Small intestine (tissue), 7 donors: Measurements from ENCODE around the gene GYG2. TPM values are rescaled to one million over a fixed set of nuclear protein-coding genes. Genes with fewer than 3 reads are reported as not detected.

Source experiments
- DNase-seq, 2 donors: peaks; one replicate each; pipeline versions ENCODE4 v3.0.0 to v3.0.0-alpha.2; 2013
- FAIRE-seq: peaks from 2 replicates; lab custom pipeline; 2012; peaks lifted over from hg19 to GRCh38; lab: Jason Lieb, UNC
- H3K27ac ChIP-seq, 3 donors: one replicate each; pipeline ENCODE4 v1.5.1; 2013; ENCODE audit warnings: low read length in 2 of 3, mild to moderate bottlenecking in 2 of 3, control low read depth in 1 of 3, inconsistent platforms in 1 of 3, low read depth in 1 of 3, moderate library complexity in 1 of 3
- H3K27me3 ChIP-seq, 3 donors: one replicate each; pipeline ENCODE4 v1.6.1; 2013; ENCODE audit warnings: low read length in 3 of 3, inconsistent platforms in 1 of 3; ENCODE audit not compliant: control insufficient read depth in 3 of 3, insufficient read depth in 3 of 3
- H3K36me3 ChIP-seq, 3 donors: one replicate each; pipeline ENCODE4 v1.6.1; 2013; ENCODE audit warnings: low read length in 3 of 3, inconsistent platforms in 1 of 3, low read depth in 1 of 3, mild to moderate bottlenecking in 1 of 3, moderate library complexity in 1 of 3; ENCODE audit not compliant: control insufficient read depth in 3 of 3, insufficient read depth in 2 of 3
- H3K4me1 ChIP-seq, 3 donors: one replicate each; pipeline ENCODE4 v1.6.1; 2013; ENCODE audit warnings: low read length in 2 of 3, inconsistent platforms in 1 of 3, low read depth in 1 of 3, mild to moderate bottlenecking in 1 of 3, moderate library complexity in 1 of 3; ENCODE audit not compliant: control insufficient read depth in 3 of 3, insufficient read depth in 2 of 3
- H3K4me3 ChIP-seq, 3 donors: one replicate each; pipeline ENCODE4 v1.5.1; 2013; ENCODE audit warnings: low read length in 3 of 3, control low read depth in 1 of 3, inconsistent platforms in 1 of 3, low read depth in 1 of 3, mild to moderate bottlenecking in 1 of 3, moderate library complexity in 1 of 3
- H3K9me3 ChIP-seq, 2 donors: one replicate each; pipeline ENCODE4 v1.6.1; 2013; ENCODE audit warnings: low read depth in 1 of 2, low read length in 1 of 2; ENCODE audit not compliant: control insufficient read depth in 2 of 2, insufficient read depth in 1 of 2
- WGBS, 3 donors: extraction: QIAGEN DNeasy Blood & Tissue Kit; methylation state at CpG; one replicate each; pipeline ENCODE4 v1.1.7; 2013; 5-methylcytosine and 5-hydroxymethylcytosine counted together
- polyA plus RNA-seq, 4 donors: library from polyadenylated mRNA; stranded (reverse) in 3 of 4; unstranded in 1 of 4; fragments of 200-250 nt in 3 of 4; fragments of 120-200 nt in 1 of 4; gene quantifications; one replicate each; pipeline versions ENCODE4 v1.2.1 to v1.2.3, GENCODE V29; 2013
- donor health status: healthy with polysubstance abuse.
- donor health status: control.
- donor health status: control.
- donor health status: Bipolar disorder and iron deficiency.
- donor health status: healthy.

GYG2 gene
- polyA plus RNA-seq, 4 donors = 1.6 to 12.5 (median 4.3) TPM

- Histone ChIP-seq H3K4me3 (no peak overlapping the region), H3K4me1 (no peaks in the 10 kb centered on the region), H3K27ac (no peak overlapping the region), H3K9me3 (no peaks in the 10 kb centered on the region), H3K27me3 (no peaks in the 10 kb centered on the region), H3K36me3 (peaks cover 0 to 4% (median 0%) of the 10 kb centered on the region in 3 donors)
- DNase-seq (no peak), FAIRE-seq (no peak)
These were observed 18.3 kb downstream of the GYG2 start for GRCh38 chrX:2846992-2847391.

- DNase-seq = no peak
- 78 to 90% (median 82%) methylated on average over 9 of the region's 9 CpGs for WGBS, 3 donors
- Histone ChIP-seq H3K27me3 (no peaks in the 10 kb centered on the region), H3K27ac (no peak overlapping the region), H3K36me3 (peaks cover 0 to 2% (median 0%) of the 10 kb centered on the region in 3 donors), H3K9me3 (no peaks in the 10 kb centered on the region), H3K4me1 (no peaks in the 10 kb centered on the region), H3K4me3 (no peak overlapping the region)
- FAIRE-seq = no peak
These were observed 20.2 kb downstream of the GYG2 start for GRCh38 chrX:2848871-2849301.

GRCh38 chrX:2854918-2855317, 26.2 kb downstream of the GYG2 start:
- FAIRE-seq = no peak
- 96 to 97% (median 96%) methylated on average over 21 of the region's 21 CpGs for WGBS, 3 donors
- no peak overlapping the region for H3K27ac ChIP-seq
- no peak for DNase-seq
- no peak overlapping the region for H3K4me3 ChIP-seq
- H3K9me3 ChIP-seq = no peaks in the 10 kb centered on the region
- H3K27me3 ChIP-seq = no peaks in the 10 kb centered on the region
- no peaks in the 10 kb centered on the region for H3K4me1 ChIP-seq
- H3K36me3 ChIP-seq = peaks cover 0 to 17% (median 0%) of the 10 kb centered on the region in 3 donors

GRCh38 chrX:2855761-2856160, 27.0 kb downstream of the GYG2 start:
- FAIRE-seq = no peak
- DNase-seq = no peak
- Histone ChIP-seq H3K36me3 (peaks cover 0 to 17% (median 0%) of the 10 kb centered on the region in 3 donors), H3K27me3 (no peaks in the 10 kb centered on the region), H3K4me3 (no peak overlapping the region), H3K9me3 (no peaks in the 10 kb centered on the region), H3K27ac (no peak overlapping the region), H3K4me1 (no peaks in the 10 kb centered on the region)
- 94 to 97% (median 95%) methylated on average over 2 of the region's 2 CpGs for WGBS, 3 donors

GRCh38 chrX:2857566-2857965, 28.8 kb downstream of the GYG2 start:
- 79 to 87% (median 82%) methylated on average over 3 of the region's 3 CpGs for WGBS, 3 donors
- Histone ChIP-seq H3K9me3 (no peaks in the 10 kb centered on the region), H3K4me3 (no peak overlapping the region), H3K27ac (no peak overlapping the region), H3K4me1 (no peaks in the 10 kb centered on the region), H3K27me3 (no peaks in the 10 kb centered on the region), H3K36me3 (peaks cover 0 to 26% (median 0%) of the 10 kb centered on the region in 3 donors)
- DNase-seq (no peak), FAIRE-seq (no peak)

- DNase-seq (no peak), FAIRE-seq (no peak)
- Histone ChIP-seq H3K4me1 (no peaks in the 10 kb centered on the region), H3K27ac (no peak overlapping the region), H3K36me3 (peaks cover 0 to 24% (median 0%) of the 10 kb centered on the region in 3 donors), H3K27me3 (no peaks in the 10 kb centered on the region), H3K9me3 (no peaks in the 10 kb centered on the region), H3K4me3 (no peak overlapping the region)
- WGBS, 3 donors = 80 to 87% (median 81%) methylated on average over 1 of the region's 1 CpG
These were observed 30.6 kb downstream of the GYG2 start for GRCh38 chrX:2859197-2859797.

- DNase-seq (no peak), FAIRE-seq (no peak)
- Histone ChIP-seq H3K4me3 (no peak overlapping the region), H3K36me3 (peaks cover 0 to 25% (median 0%) of the 10 kb centered on the region in 3 donors), H3K4me1 (no peaks in the 10 kb centered on the region), H3K9me3 (no peaks in the 10 kb centered on the region), H3K27ac (no peak overlapping the region), H3K27me3 (no peaks in the 10 kb centered on the region)
- 73 to 93% (median 81%) methylated on average over 9 of the region's 9 CpGs for WGBS, 3 donors
These were observed 33.7 kb downstream of the GYG2 start for GRCh38 chrX:2862404-2862803.

GRCh38 chrX:2863646-2864045, 34.9 kb downstream of the GYG2 start:
- DNase-seq = no peak
- Histone ChIP-seq H3K4me1 (no peaks in the 10 kb centered on the region), H3K27me3 (no peaks in the 10 kb centered on the region), H3K27ac (no peak overlapping the region), H3K36me3 (peaks cover 0 to 25% (median 0%) of the 10 kb centered on the region in 3 donors), H3K9me3 (no peaks in the 10 kb centered on the region), H3K4me3 (no peak overlapping the region)
- FAIRE-seq = no peak
- WGBS, 3 donors = 79 to 87% (median 81%) methylated on average over 6 of the region's 6 CpGs

GRCh38 chrX:2867206-2867605, 38.5 kb downstream of the GYG2 start:
- peaks cover 0 to 12% (median 0%) of the 10 kb centered on the region in 3 donors for H3K36me3 ChIP-seq
- DNase-seq (no peak), FAIRE-seq (no peak)
- H3K4me1 ChIP-seq = no peaks in the 10 kb centered on the region
- H3K9me3 ChIP-seq = no peaks in the 10 kb centered on the region
- WGBS, 3 donors = 89 to 96% (median 91%) methylated on average over 7 of the region's 7 CpGs
- no peaks in the 10 kb centered on the region for H3K27me3 ChIP-seq
- H3K27ac ChIP-seq = no peak overlapping the region
- no peak overlapping the region for H3K4me3 ChIP-seq
